GM19238 (cell line): ENCODE results near the gene LRP2.

Experiments
- DNase-seq: peaks from one replicate; pipeline ENCODE4 v3.0.0; 2011; ENCODE audit warnings: low spot score; ENCODE audit not compliant: insufficient read length

LRP2 gene

GRCh38 chr2:169247211-169247610 is 115.1 kb downstream of the LRP2 start:
- no peak for DNase-seq

GRCh38 chr2:169240405-169240804 is 121.9 kb downstream of the LRP2 start:
- DNase-seq: no peak

- no peak for DNase-seq
Measured at GRCh38 chr2:169237939-169238338, 124.4 kb downstream of the LRP2 start.

GRCh38 chr2:169237286-169237685 is 125.0 kb downstream of the LRP2 start:
- DNase-seq: no peak

GRCh38 chr2:169232551-169233154 is 129.7 kb downstream of the LRP2 start:
- DNase-seq: no peak

GRCh38 chr2:169230204-169230603 is 132.1 kb downstream of the LRP2 start:
- DNase-seq: no peak

- DNase-seq: no peak
Measured at GRCh38 chr2:169229590-169229989, 132.7 kb downstream of the LRP2 start.

GRCh38 chr2:169225906-169226305 is 136.4 kb downstream of the LRP2 start:
- no peak for DNase-seq

- no peak for DNase-seq
Measured at GRCh38 chr2:169225233-169225750, 137.0 kb downstream of the LRP2 start.

- no peak for DNase-seq
Measured at GRCh38 chr2:169222665-169223064, 139.7 kb downstream of the LRP2 start.

- DNase-seq: no peak
Measured at GRCh38 chr2:169221745-169222369, 140.5 kb downstream of the LRP2 start.

- DNase-seq: no peak
Measured at GRCh38 chr2:169210917-169211316, 151.4 kb downstream of the LRP2 start.

GRCh38 chr2:169208026-169208425 is 154.3 kb downstream of the LRP2 start:
- DNase-seq: no peak

- DNase-seq: no peak
Measured at GRCh38 chr2:169205176-169205575, 157.2 kb downstream of the LRP2 start.

GRCh38 chr2:169203952-169204351 is 158.4 kb downstream of the LRP2 start:
- DNase-seq: no peak

- no peak for DNase-seq
Measured at GRCh38 chr2:169200756-169201155, 161.6 kb downstream of the LRP2 start.

- DNase-seq: no peak
Measured at GRCh38 chr2:169193618-169194017, 168.7 kb downstream of the LRP2 start.

- DNase-seq: no peak
Measured at GRCh38 chr2:169190197-169190775, 172.0 kb downstream of the LRP2 start.

GRCh38 chr2:169189132-169189531 is 173.2 kb downstream of the LRP2 start:
- no peak for DNase-seq

- DNase-seq: no peak
Measured at GRCh38 chr2:169185711-169186110, 176.6 kb downstream of the LRP2 start.

GRCh38 chr2:169184074-169184473 is 178.3 kb downstream of the LRP2 start:
- DNase-seq: no peak

- no peak for DNase-seq
Measured at GRCh38 chr2:169182573-169182972, 179.8 kb downstream of the LRP2 start.
